Skeletal muscle cell (primary cell): ENCODE results near the gene CHCHD3.
"Not testable (repeated sequence)": the region's sequence is repeated elsewhere in the genome, so short reads cannot be mapped to it uniquely, and the experiment has no call there.

Experiments used
- DNase-seq: peaks from one replicate; pipeline ENCODE4 v3.0.0-alpha.2; 2010; ENCODE audit warnings: low read depth
- H3K4me3 ChIP-seq: 2 replicates; pipeline ENCODE4 v1.5.1; 2011; ENCODE audit warnings: low read depth, mild to moderate bottlenecking, control low read depth, low read length, moderate library complexity

Gene CHCHD3

DNA sequence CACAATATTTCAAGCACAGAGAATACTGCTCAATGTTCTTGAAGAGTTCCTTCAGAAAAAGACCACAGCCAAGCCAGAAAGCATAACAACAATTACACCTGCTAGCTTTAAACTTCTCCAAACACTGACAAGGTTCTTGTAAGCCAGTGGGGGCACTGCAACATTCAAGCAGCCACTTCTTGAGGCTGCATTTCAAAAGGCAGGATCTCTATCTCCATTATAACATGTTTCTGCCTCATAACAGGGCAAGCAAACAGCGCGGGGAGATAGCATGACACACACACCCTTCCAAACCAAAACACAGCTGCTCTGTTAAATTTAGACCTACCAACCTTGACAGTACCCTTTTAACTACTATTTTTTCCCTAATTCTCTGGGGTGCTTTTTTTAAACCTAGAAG is 30.8 kb downstream of the CHCHD3 start:
- H3K4me3 ChIP-seq, result no peak overlapping the region
- peak; percentile 23 for DNase-seq

DNA sequence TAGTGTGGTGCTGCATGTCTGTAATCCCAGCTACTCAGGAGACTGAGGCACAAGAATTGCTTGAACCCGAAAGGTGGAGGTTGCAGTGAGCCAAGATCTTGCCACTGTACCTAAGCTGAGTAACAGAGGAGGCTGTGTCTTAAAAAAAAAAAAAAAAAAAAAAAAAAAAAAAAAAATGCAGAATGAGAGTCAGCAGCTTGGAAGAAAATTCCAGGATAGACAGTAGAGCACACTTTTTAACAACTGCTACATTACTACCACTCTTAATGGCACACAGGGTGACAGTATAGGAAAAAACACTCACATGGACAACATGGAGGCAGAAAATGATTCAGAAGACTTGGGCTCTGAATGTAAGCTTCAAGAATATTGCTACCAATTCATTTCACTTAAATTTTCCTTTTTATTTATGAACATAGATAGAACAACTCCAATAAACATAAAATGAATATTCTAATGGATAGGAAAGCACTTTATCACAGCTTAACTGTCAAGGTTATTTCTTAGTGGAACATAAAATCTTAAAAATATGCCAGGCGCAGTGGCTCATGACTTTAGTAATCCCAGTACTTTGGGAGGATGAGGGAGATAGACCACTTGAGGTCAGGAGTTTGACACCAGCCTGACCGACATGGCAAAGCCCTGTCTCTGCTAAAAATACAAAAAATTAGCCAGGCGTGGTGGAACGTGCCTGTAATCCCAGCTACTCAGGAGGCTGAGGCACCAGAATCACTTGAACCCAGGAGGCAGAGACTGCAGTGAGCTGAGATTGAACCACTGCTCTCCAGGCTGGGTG is 31.5 kb downstream of the CHCHD3 start:
- no peak overlapping the region for H3K4me3 ChIP-seq
- DNase-seq, result no peak

DNA sequence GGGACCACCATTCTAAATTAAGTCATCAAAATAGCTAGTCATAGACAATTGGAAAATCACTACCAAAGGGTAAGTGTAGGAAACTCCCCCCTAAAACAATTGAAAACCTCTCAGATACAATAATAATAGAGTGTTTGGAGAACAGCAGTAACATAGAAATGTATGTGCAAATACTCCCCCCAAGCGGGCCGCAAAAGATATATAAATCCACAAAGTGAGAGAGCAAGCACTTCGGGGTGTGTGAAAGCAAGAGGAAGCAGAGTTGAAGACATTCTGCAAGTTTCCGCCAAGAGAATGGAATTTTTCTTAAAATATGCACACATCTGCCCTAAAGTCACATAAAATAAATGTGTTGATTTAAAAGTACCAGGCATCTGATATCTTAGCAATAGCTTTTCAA is 33.3 kb downstream of the CHCHD3 start:
- H3K4me3 ChIP-seq, result no peak overlapping the region
- no peak for DNase-seq

DNA sequence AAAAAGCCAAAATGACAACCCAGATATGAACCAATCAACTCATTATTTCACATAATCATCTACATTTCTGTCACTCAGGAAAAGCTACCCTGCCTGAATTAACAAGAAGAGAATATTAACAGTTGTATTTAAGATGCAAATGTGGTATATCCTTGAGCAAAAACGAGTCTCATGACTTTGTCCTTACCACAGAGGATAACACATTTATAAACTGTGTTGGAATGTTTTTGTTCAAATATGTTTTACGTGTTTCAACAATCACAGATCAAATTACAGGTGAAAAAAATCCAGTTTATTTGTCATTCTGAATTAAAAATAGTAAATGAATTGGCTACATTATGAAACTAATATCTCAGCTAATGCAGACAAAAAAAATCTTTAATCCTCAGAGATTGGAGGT is 34.6 kb downstream of the CHCHD3 start:
- no peak for DNase-seq
- no peak overlapping the region for H3K4me3 ChIP-seq

DNA sequence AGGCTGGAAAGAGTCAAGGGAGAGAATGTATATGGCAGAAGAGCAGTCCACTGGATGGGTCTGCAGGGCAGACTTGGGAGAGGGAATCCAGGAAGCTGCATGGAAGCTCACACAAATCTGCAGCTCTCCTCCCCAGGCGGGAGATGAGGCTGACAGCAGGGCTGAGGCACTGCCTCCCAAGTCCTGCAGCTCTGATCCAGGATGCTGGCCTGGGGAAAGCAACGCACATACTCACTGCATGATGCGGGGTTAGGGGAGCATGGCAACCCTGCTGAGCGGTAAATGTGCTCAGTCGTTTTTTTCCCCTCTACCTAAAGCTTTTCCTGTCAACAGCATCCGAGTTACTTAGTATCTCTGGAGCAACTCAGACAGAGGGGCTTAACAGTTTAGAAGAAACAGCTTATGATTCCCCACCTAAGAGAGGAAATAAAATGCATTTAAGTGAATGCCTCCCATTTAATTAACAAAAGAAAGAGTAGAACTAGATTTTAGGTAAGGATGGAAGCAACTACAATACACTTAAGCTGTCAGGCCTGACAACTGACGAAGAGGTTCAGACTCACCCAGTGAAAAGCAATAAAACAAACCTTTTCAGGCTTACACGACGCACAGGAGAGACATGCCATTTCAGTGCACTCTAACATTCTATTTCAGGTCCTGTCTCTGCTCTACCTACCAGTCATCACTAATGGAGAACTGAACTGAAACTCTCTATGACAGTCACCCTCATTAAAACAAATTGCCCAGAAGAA is 37.0 kb downstream of the CHCHD3 start:
- H3K4me3 ChIP-seq, result no peak overlapping the region
- DNase-seq, result no peak

GRCh38 chr7:133040674-133041073 is 41.2 kb downstream of the CHCHD3 start:
- no peak overlapping the region for H3K4me3 ChIP-seq
- no peak for DNase-seq

DNA sequence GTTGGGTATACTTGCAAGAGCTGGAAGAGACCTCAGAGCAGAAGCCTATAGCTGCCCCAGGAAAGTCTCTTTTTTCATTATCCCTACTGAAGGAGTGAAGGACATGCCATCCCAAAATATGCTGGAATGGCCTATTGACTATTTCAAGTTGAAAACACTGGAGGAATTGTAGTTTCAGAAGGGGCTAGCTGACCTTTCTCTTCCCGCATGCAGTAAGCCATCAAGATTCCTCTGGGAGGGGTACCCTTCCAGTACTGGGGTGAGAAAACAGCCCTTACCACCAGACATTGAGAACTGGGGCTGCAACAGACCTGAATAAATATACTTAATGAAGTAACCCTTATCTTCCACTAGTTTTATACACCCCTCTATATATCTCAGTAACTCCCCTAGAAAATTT is 41.7 kb downstream of the CHCHD3 start:
- DNase-seq, result no peak
- no peak overlapping the region for H3K4me3 ChIP-seq

GRCh38 chr7:133039614-133040013 is 42.3 kb downstream of the CHCHD3 start:
- DNase-seq, result no peak
- H3K4me3 ChIP-seq, result no peak overlapping the region

DNA sequence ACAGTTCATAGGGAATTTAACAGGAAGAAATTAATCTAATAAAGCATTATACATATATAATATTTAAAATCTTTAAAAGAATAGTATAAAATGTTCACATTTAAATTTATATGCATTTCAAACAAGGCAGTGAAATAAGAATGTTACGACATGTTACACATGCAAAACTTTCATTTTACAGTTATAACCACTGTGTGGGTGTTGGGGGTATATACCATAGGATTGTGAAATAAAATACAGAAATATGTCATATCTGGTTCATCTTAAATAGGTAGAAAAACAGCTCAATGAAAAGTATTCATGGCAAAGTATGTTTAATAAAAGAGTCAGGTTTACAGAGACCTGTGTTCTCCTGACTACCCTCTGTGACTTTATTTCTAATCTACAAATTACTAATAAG is 45.6 kb downstream of the CHCHD3 start:
- DNase-seq, result no peak
- no peak overlapping the region for H3K4me3 ChIP-seq

GRCh38 chr7:133035240-133035639 is 46.6 kb downstream of the CHCHD3 start:
- DNase-seq, H3K4me3 ChIP-seq: not testable (repeated sequence)

DNA sequence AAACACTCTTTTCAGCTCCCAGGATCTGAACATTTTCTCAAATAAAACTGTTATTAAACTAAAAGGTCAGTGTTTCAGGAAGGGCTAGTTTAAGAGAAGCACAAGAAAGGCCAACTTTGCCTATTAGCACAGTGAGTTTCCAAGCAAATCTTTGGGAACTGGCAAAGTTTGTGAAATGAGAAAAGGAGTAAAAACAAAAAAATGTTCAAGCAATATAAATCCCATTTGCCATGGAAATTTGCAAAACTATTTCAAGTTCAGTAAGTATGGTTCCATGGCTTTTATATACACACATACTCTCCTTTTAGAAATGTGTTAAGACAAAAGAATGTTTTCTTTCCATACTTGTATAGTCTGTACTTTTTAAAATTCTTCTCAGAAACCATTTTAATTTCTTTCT is 51.5 kb downstream of the CHCHD3 start:
- DNase-seq, result no peak
- H3K4me3 ChIP-seq, result no peak overlapping the region

DNA sequence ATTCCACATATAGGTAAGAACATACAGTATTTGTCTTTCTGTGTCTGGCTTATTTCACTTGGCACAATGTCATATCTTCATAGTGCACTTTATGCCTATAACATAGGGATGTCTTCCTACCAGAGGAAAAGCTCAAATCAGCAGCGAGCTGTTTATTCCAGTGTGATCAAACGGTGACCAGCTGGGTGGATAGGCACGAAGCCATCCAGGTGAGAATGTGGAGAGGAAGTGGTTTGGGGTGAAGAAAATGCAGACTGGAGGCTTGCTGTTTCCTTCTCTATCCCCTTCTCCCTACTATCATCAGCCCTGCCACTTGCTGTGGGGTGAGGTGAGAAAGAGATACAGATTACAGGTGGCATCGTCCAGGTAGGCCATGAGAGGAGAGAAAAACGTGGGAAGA is 52.4 kb downstream of the CHCHD3 start:
- H3K4me3 ChIP-seq, result no peak overlapping the region
- no peak for DNase-seq

GRCh38 chr7:133027397-133027796 is 54.5 kb downstream of the CHCHD3 start:
- no peak overlapping the region for H3K4me3 ChIP-seq
- no peak for DNase-seq

DNA sequence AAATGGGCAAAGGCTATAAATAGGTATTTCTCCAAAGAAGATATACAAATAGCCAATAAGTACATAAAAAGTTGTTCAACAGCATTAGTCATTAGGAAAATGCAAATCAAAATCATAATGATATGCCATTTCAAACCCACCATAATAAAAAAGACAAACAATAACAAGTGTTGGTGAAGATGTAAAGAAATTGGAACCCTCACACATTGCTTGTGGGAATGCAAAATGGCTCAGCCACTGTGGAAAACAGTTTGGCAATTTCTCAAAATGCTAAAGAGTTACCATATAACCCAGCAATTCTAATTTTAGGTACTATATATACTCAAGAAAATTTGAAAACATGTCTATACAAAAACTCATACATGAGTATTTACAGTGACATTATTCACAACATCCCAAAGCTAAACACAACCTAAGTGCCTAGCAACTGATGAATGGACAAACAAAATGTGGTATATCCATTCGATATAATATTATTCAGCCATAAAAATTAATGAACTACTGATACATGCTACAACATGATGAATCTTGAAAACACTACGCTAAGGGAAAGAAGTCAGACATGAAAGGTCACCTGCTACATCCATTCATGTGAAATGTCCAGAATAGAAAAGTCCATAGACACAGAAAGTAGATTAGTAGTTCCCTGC is 55.6 kb downstream of the CHCHD3 start:
- DNase-seq, result no peak
- H3K4me3 ChIP-seq, result no peak overlapping the region

DNA sequence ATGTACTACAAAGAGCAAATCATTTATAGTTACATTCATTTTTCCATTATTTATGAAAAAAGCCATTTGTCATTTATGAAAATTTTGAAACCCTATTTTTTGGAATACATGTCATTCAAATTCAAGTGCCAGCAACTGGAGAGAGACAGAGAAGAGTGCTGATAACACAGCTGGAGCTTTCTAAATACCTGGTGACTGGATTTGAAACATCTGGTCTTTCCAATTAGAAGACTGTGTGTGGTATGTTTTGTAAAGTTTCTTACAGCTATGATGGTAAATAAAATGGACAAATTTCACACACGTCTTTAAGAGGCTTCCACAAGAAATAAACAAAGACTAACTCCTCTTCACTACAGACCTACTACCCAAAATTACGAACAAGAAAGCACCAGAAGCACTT is 56.8 kb downstream of the CHCHD3 start:
- no peak for DNase-seq
- no peak overlapping the region for H3K4me3 ChIP-seq

- DNase-seq, result no peak
Observed at GRCh38 chr7:133024596-133024995, 57.3 kb downstream of the CHCHD3 start.

DNA sequence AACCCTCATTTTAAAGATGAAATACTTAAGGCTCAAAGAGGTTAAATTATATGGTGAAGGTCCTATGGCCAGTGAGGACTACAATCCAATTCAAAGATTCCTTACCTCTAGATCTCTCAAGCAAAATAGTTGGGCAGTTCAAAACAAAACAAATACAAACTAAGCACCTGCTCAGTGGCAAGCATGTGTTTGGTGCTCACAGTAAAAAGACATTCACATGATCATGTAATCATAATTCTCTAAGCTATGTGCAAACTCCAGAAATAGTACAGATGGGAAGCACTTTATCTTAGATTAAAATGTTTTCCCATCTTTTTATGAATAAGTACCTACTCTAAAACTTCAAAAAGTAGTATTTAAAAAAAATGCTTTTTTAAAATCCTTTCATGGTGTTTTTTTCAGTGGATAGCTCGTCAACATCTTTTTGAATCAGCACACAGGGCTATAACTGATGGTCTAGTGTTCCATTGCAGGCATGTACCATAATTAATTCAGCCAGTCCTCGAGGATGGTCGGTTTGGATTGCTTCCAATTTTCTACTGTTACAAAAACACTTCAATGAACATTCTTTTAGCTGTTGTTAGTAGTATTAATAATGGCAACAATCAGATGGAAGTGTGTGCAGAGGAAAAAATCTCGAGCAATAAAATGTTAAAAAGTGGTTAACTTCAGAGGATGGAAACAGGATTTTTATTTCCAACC is 58.4 kb downstream of the CHCHD3 start:
- DNase-seq, result no peak
- H3K4me3 ChIP-seq, result no peak overlapping the region

More at GRCh38 chr7:133024596-133024995, 57.3 kb downstream of the CHCHD3 start:
- no peak overlapping the region for H3K4me3 ChIP-seq

DNA sequence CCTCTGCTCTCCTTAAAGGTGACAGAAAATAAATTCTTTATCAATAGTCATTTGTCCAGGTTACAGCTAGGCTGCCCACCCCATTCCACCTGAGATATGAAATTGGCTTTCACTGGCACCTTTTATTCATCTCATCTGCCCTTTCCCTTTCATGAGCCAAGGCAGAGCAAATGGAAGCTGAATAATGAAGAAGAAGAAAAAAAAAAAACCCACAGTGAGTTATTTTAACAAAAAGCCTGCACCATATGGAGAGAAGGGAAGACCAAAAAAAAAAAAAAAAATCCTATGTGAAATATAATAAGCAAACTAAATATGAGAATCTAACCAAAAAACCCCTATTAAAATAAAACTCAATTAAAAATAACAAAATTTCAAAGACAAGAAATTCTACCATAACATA is 59.2 kb downstream of the CHCHD3 start:
- no peak for DNase-seq
- H3K4me3 ChIP-seq, result no peak overlapping the region

- no peak for DNase-seq
- no peak overlapping the region for H3K4me3 ChIP-seq
Observed at GRCh38 chr7:133021196-133021595, 60.7 kb downstream of the CHCHD3 start.

- H3K4me3 ChIP-seq, result no peak overlapping the region
- no peak for DNase-seq
Observed at GRCh38 chr7:133020496-133020895, 61.4 kb downstream of the CHCHD3 start.
